Astrocyte of the hippocampus (primary cell): ENCODE results near the gene ABHD10.
A peak's percentile ranks its signal among the peaks of the same experiment; 100 is the strongest.

Experiments
- DNase-seq: peaks from one replicate; pipeline ENCODE4 v3.0.0; 2011; ENCODE audit warnings: low read depth, low spot score

The ABHD10 gene

DNA sequence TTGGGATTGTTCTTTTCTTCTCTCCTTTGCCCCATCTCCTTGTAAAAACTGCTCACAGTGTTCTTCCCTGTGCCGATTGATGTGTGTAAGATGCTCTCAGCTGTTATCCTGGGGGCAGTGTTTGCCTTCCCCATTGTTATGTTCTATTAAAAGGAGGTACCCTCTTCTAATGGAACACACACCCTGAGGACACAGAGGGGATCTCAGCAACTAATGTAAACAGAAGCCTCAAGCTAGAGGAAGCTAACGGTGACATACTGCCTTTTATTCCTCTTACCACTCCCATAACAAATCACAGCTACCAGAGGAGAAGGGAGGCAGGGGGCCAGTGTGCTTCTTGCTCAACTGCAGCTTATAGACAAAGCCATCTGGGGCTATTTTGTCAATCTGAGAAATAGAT is 22.1 kb downstream of the ABHD10 start:
- DNase-seq = no peak

DNA sequence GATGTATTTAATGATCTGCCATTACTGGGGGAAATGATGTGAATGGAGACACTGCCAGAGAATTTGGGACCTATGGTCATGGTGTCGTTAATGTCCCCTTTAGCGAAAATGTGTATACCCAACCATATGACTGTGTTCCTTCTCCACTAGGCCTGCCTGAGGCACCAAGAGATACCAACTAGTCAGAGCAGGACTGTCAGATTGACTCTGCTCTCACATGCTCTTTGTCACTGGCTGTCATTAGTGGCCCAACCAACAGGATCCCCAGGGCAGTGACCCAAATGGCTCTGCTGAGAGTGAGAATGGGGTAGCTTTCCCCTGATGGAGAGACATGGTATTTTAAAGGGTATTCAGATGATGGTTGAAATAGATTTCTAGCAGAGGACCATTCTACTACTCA is 22.7 kb downstream of the ABHD10 start:
- no peak for DNase-seq

DNA sequence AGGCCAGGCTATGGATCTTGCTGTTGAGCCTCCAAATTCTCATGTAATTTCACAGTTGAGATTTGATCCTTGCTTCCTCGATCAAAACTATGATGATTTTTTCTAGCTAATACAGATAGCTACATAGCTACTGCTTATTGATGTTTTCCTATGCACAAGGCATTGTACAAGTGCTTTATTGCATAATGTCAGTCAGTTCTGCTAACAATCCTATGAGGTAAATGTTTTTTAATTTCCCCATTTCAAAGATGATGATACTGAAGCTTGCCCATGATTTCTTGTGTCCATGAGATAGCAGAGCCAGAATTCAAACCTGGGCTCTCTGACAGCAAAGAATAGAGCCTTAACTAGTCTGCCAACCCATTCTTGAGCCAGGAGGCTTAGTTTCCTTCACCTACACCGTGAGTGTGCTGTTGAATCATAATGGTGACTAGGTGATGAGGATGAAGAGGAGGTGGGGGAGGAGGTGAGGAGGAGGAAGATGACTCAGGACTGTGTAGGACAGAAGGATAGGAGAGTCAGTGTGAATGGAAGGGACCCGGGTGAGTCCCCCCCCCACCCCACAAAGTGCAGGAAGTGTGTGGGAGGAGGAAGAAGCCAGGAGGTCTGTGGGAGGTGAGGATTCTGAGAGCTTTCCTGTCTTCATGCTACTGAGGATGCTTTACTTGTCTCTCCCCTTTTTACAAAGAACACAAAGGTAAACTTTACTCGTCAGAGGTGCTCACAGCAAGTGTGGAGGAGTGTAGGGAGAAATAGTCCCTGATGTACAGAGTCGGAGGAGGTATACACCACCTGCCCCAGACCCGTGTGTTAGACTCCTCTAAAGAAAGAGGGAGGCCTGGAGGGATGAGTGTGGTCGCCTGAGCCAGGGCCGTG is 23.5 kb downstream of the ABHD10 start:
- DNase-seq = no peak

DNA sequence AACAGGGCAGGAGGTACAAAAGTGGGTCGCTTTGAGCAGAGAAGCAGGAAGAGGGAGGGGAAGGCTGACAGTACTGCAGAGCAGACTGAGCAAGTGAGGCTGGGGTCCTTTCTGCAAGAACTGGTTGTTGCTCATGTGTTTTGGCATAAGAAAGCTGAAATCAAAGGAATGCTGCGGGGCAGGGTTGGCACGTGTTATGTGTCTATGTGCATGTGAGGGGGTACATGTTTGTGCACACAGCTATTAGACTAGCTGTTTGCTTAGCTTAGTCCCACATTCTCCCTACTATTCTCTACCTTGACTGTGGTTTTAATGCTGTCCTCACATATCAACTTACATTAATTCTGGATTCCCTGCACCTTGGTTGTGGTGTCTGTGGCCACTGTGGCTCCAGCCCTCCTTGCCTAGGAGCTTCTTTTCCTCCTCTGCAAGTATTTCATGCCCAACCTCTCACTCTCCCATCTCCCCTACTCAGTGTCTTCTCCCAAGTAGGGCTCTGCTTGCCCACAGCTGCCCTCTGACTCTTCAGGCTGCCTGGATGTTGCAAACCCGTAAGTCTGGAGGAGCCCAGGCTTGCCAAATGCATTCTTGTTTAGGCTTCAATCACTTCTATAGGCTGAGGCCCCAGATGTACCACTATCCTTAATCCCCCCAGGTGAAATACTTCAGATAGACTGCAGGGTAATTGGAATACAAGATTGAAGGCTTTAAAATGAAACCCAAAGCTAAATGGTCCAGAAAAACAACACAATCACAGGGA is 24.7 kb downstream of the ABHD10 start:
- no peak for DNase-seq

- DNase-seq = no peak
These were observed 25.4 kb downstream of the ABHD10 start for GRCh38 chr3:112004187-112004586.

DNA sequence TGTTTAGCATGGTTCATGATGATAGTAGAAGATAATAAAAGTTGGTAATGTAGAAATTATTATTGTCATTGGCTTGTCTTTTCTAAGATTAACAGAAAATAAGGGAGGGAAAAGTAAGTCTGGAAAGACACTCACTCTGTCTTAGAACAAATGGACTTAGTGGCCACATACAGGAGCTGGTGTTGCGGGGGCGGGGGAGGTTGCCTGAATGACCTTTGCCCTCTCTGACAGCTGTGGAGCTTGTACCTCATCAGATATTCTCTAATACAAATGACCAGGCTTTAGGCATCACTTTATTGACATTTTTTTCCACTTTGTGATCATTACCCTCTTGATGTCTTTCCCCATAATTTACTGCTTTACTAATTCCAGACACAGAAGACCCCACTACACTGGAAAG is 25.8 kb downstream of the ABHD10 start:
- DNase-seq = no peak

DNA sequence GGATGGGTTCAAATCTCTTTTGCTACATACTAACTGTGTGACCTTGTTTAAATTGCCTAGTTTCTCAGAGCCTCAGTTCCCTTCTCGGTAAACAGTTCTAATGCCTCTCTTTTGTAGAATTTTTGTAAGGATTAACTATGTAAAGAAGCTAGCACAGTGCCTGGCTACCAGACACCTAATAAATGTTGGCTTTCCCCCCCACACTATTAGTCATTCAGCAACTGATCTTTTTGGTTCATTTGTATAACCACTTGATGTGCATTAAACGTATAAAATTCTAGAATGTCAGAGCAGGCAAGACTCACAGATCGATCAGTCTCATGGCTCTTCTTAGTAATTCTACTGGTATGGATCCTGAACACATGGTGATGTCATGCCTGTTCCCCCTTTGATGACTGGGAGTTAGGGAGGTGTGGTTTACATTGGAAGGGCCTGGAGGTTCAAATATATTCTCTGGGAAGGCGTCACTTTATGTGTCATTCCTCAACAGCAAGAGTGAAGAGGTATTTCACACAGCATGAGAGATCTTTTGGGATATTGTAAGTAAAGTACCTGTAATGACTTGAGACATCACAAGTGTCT is 26.4 kb downstream of the ABHD10 start:
- no peak for DNase-seq

- DNase-seq = peak; percentile 50
These were observed 28.8 kb downstream of the ABHD10 start for GRCh38 chr3:112007633-112008032.

DNA sequence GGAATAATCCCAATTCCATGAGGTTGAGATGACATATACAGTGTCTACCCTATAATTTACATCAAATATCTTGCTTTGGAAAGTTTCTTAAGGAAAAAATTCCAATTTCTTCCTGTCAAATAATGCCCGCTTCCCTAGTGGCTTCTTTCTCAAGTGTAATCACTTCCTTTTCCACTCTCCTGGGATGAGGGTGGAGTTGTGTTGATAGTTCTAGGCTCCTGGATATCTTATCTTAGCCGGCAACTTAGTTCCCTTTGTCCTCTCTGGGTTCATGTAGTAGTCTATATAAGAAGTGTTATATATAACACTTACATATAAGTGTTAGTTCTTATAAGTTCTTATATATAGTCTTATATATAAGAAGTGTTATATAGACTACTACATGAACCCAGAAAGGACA is 30.8 kb downstream of the ABHD10 start:
- no peak for DNase-seq

- no peak for DNase-seq
These were observed 31.8 kb downstream of the ABHD10 start for GRCh38 chr3:112010636-112011035.

DNA sequence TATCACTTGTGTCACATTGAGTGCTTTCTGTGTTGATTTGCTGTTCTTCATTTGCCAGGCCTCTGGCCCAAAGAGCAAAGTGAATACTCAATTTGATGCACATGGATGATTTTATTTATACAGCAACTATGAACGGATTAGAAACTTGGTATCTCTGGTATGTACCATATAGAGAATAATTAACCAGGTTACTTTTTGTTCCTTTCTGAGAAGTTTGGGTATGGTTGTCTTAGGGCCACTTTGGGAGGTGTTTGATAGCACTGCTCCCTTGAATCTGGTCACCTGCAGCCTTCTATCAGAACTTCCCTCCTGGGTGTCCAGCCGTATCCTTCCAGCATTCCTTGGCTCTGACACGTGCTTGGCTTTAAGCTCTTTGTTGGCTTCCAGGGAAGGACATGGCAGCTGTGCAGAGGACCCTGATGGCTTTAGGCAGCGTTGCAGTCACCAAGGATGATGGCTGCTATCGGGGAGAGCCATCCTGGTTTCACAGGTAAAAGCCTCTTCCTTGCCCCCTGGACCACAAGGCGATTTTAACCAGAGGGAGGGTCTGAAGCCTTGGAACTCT is 32.6 kb downstream of the ABHD10 start:
- DNase-seq = no peak

DNA sequence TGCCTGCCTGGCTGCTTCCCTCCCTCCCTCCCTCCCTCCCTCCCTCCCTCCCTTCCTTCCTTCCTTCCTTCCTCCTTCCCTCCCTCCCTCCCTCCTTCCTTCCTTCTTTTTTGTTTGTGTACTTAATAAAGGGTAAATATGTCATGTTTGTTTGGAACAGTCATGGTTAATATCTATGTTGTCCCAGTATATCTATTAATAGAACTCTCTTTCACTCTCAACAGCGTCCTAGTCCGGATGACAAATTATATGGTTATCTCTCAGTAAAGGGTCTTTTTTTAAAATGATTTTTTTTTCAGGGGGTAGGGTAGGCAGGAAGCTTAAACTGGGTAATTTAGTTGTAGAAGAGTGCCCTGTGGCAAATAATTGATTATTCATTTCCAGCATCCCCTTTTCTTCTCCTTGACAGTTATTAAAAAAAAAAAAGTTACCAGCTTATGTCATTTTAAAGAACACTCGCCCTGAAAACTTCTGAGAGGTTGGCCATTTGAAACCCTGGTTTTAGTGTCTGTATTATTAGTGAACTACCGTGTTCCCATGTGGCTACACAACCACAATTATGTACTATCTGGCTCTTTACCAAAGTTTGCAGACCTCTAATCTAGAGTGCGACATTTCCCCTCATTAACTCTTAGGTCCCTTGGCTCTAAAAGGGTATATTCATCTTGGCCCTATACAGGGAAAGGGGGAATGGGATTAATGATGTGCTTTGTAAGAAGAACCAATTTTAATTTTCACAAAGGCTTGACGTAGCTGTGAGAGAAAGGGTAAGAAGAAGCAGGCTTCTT is 33.6 kb downstream of the ABHD10 start:
- DNase-seq = peak; percentile 32

DNA sequence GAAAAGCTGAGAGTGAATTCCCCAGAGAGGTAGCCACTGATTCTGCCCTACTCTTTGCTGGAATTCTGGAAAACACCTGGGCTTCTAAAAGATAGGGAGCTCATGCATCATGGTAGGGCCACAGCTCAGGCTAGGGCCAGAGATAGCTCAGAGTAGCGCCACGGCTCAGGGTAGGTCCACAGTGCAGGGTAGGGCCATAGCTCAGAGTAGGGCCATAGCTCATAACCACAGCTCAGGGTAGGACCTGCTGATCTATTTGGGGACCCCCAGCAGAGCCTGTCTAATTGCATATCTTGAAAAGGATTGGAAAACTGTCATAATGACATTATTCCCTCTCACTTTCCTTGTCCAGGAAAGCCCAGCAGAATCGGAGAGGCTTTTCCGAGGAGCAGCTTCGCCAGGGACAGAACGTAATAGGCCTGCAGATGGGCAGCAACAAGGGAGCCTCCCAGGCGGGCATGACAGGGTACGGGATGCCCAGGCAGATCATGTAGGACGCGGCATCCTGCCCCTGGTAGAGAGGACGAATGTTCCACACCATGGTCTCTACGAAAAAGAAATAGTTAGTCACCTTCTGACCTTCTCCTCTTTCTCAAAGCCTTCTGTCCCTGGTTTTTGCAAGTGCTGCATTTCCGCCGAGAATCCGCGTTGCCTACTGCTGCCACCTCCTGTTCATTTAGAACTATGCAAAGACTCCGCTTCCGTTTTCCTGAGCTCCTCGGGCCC is 34.4 kb downstream of the ABHD10 start:
- peak; percentile 77 for DNase-seq

GRCh38 chr3:112013784-112014143 is 34.9 kb downstream of the ABHD10 start:
- no peak for DNase-seq

DNA sequence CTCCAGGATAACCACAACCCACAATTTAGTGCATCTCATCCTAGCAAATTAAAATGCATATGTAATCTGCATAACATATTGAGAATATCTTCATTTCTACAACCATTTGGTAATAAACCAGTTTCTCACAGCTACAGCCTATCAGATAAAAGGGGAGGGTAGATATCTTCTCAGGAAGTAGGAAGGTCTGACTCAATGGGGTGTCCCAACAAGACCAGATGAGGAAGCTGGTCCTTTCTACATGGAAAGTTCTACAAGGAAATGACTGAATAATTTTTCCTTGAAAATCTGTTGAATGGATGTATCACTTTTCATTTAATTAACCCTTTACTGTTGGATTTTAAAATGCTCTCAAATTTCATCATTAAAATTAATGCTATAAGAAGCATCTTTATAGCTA is 38.3 kb downstream of the ABHD10 start:
- DNase-seq = no peak

- DNase-seq = no peak
These were observed 39.9 kb downstream of the ABHD10 start for GRCh38 chr3:112018712-112019111.

GRCh38 chr3:112019716-112020115 is 40.9 kb downstream of the ABHD10 start:
- DNase-seq = no peak

DNA sequence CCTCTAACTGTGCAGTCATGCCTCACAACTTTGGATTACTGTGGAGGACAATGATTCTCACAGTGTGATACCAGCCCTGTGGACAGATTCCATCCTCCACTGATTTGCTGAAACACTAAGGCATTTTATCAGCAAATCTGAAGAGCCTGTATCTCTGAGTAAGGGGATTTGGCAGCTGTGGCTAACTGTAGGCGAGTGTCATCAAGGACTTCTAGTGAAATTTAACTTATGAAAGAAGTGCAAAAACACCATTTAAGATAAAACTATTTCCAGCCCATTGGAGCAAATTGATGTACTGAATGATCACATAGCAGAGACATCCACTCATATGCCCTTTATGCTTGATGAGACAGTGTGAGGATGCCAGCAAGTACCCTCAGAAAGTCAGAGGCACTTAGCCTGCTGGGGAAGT is 41.9 kb downstream of the ABHD10 start:
- no peak for DNase-seq

GRCh38 chr3:112027142-112027541 is 48.3 kb downstream of the ABHD10 start:
- no peak for DNase-seq

- DNase-seq = no peak
These were observed 49.0 kb downstream of the ABHD10 start for GRCh38 chr3:112027826-112028225.

GRCh38 chr3:112030901-112031300 is 52.1 kb downstream of the ABHD10 start:
- no peak for DNase-seq
